Skin epidermis (tissue), 12 donors: Measurements from ENCODE around the gene THAP9.

ENCODE experiments used
- H3K27ac ChIP-seq, 21 experiments: fragments of 200-600 bp; sonication (generic) in 11 of 21; one replicate each; pipeline ENCODE4 v1.5.0; 2020; ENCODE audit warnings: mild to moderate bottlenecking in 3 of 21, inconsistent platforms in 2 of 21, moderate library complexity in 2 of 21
- H3K4me3 ChIP-seq, 7 experiments: fragments of 200-600 bp; sonication (generic) in 2 of 7; one replicate each; pipeline ENCODE4 v1.5.0; 2020; ENCODE audit warnings: inconsistent platforms in 2 of 7, mild to moderate bottlenecking in 2 of 7, moderate library complexity in 1 of 7

Gene THAP9

GRCh38 chr4:82939414-82939813 lies 38.9 kb downstream of the THAP9 start:
- H3K4me3 ChIP-seq: no peak overlapping the region
- no peak overlapping the region for H3K27ac ChIP-seq

- Histone ChIP-seq H3K4me3 (no peak overlapping the region), H3K27ac (no peak overlapping the region)
Observed at GRCh38 chr4:82947498-82947897, 47.0 kb downstream of the THAP9 start.

- H3K27ac ChIP-seq: no peak overlapping the region
- no peak overlapping the region for H3K4me3 ChIP-seq
Observed at GRCh38 chr4:82948647-82949204, 48.2 kb downstream of the THAP9 start.

GRCh38 chr4:82951196-82951595 lies 50.7 kb downstream of the THAP9 start:
- H3K27ac ChIP-seq: no peak overlapping the region
- H3K4me3 ChIP-seq: no peak overlapping the region

GRCh38 chr4:82954212-82954611 lies 53.7 kb downstream of the THAP9 start:
- Histone ChIP-seq H3K27ac (no peak overlapping the region), H3K4me3 (no peak overlapping the region)

GRCh38 chr4:82957045-82957444 lies 56.5 kb downstream of the THAP9 start:
- H3K27ac ChIP-seq: no peak overlapping the region
- no peak overlapping the region for H3K4me3 ChIP-seq

GRCh38 chr4:82965763-82966162 lies 65.2 kb downstream of the THAP9 start:
- no peak overlapping the region for H3K4me3 ChIP-seq
- H3K27ac ChIP-seq: no peak overlapping the region

GRCh38 chr4:82968972-82969371 lies 68.4 kb downstream of the THAP9 start:
- H3K4me3 ChIP-seq: no peak overlapping the region
- H3K27ac ChIP-seq: no peak overlapping the region

GRCh38 chr4:82969414-82969813 lies 68.9 kb downstream of the THAP9 start:
- no peak overlapping the region for H3K4me3 ChIP-seq
- H3K27ac ChIP-seq: no peak overlapping the region
